Measurements from ENCODE around the gene FBN1. TPM values are rescaled to one million over a fixed set of nuclear protein-coding genes. Genes with fewer than 3 reads are reported as not detected.

FBN1 gene
- polyA plus RNA-seq, 3 donors, result 91.0 to 113 (median 94.2) TPM

- DNase-seq (ENCODE audit: extremely low read depth in 1 of 11, low read depth in 9 of 11, low spot score in 4 of 11), result no peak
Measured at GRCh38 chr15:48569591-48570302, 75.8 kb downstream of the FBN1 start.

- DNase-seq (ENCODE audit: extremely low read depth in 1 of 11, low read depth in 9 of 11, low spot score in 4 of 11), result no peak
Measured at GRCh38 chr15:48566668-48567067, 78.8 kb downstream of the FBN1 start.

- no peak for DNase-seq (ENCODE audit: extremely low read depth in 1 of 11, low read depth in 9 of 11, low spot score in 4 of 11)
Measured at GRCh38 chr15:48565560-48566482, 79.7 kb downstream of the FBN1 start.

GRCh38 chr15:48564690-48565089 is 80.8 kb downstream of the FBN1 start:
- DNase-seq (ENCODE audit: extremely low read depth in 1 of 11, low read depth in 9 of 11, low spot score in 4 of 11), result no peak

GRCh38 chr15:48563934-48564333 is 81.6 kb downstream of the FBN1 start:
- DNase-seq (ENCODE audit: extremely low read depth in 1 of 11, low read depth in 9 of 11, low spot score in 4 of 11), result no peak

- DNase-seq (ENCODE audit: extremely low read depth in 1 of 11, low read depth in 9 of 11, low spot score in 4 of 11), result no peak
Measured at GRCh38 chr15:48560321-48561051, 85.0 kb downstream of the FBN1 start.

GRCh38 chr15:48559285-48559684 is 86.2 kb downstream of the FBN1 start:
- DNase-seq (ENCODE audit: extremely low read depth in 1 of 11, low read depth in 9 of 11, low spot score in 4 of 11), result peak in 4 of 11 donors; percentile 33 to 66 (median 50)

GRCh38 chr15:48558226-48558625 is 87.3 kb downstream of the FBN1 start:
- DNase-seq (ENCODE audit: extremely low read depth in 1 of 11, low read depth in 9 of 11, low spot score in 4 of 11), result peak in 1 of 11 donors; percentile 50

- DNase-seq (ENCODE audit: extremely low read depth in 1 of 11, low read depth in 9 of 11, low spot score in 4 of 11), result no peak
Measured at GRCh38 chr15:48557335-48557734, 88.2 kb downstream of the FBN1 start.

GRCh38 chr15:48556159-48556897 is 89.2 kb downstream of the FBN1 start:
- no peak for DNase-seq (ENCODE audit: extremely low read depth in 1 of 11, low read depth in 9 of 11, low spot score in 4 of 11)

- no peak for DNase-seq (ENCODE audit: extremely low read depth in 1 of 11, low read depth in 9 of 11, low spot score in 4 of 11)
Measured at GRCh38 chr15:48555241-48555881, 90.1 kb downstream of the FBN1 start.

- DNase-seq (ENCODE audit: extremely low read depth in 1 of 11, low read depth in 9 of 11, low spot score in 4 of 11), result no peak
Measured at GRCh38 chr15:48554112-48554511, 91.4 kb downstream of the FBN1 start.

- no peak for DNase-seq (ENCODE audit: extremely low read depth in 1 of 11, low read depth in 9 of 11, low spot score in 4 of 11)
Measured at GRCh38 chr15:48553559-48553958, 92.0 kb downstream of the FBN1 start.

GRCh38 chr15:48550822-48551525 is 94.5 kb downstream of the FBN1 start:
- DNase-seq (ENCODE audit: extremely low read depth in 1 of 11, low read depth in 9 of 11, low spot score in 4 of 11), result no peak

GRCh38 chr15:48548455-48548854 is 97.1 kb downstream of the FBN1 start:
- DNase-seq (ENCODE audit: extremely low read depth in 1 of 11, low read depth in 9 of 11, low spot score in 4 of 11), result no peak

GRCh38 chr15:48547286-48547685 is 98.2 kb downstream of the FBN1 start:
- DNase-seq (ENCODE audit: extremely low read depth in 1 of 11, low read depth in 9 of 11, low spot score in 4 of 11), result no peak

GRCh38 chr15:48546296-48546695 is 99.2 kb downstream of the FBN1 start:
- DNase-seq (ENCODE audit: extremely low read depth in 1 of 11, low read depth in 9 of 11, low spot score in 4 of 11), result no peak

- DNase-seq (ENCODE audit: extremely low read depth in 1 of 11, low read depth in 9 of 11, low spot score in 4 of 11), result no peak
Measured at GRCh38 chr15:48544778-48545177, 100.7 kb downstream of the FBN1 start.
